GOT3 (cell line): ENCODE results near the gene MAP6.
"Not testable (repeated sequence)": the region's sequence is repeated elsewhere in the genome, so short reads cannot be mapped to it uniquely, and the experiment has no call there.

Experiments used
- DNase-seq: peaks from one replicate; lab custom pipeline; 2025; ENCODE audit warnings: mixed read lengths; lab: John Stamatoyannopoulos, UW

The MAP6 gene

DNA sequence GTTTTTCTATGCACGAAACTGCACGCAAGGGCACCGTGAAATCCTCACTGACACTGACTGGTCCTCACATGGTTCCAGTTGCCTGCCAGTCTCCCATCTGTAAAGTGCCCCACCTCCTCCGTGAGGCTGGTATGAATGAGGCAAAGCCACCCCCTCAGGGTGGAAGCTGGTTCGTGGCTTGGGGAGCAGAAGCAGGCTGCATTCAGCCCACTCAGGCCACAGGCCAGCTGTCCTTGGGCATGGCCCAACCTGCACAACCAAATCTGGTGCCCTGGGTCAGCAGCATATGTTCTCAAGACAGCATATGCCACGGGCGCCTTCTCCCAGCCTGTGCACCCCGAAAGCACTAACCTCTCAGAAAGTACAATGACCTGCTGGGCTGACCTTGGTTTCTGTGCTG is 77.5 kb downstream of the MAP6 start:
- no peak for DNase-seq

DNA sequence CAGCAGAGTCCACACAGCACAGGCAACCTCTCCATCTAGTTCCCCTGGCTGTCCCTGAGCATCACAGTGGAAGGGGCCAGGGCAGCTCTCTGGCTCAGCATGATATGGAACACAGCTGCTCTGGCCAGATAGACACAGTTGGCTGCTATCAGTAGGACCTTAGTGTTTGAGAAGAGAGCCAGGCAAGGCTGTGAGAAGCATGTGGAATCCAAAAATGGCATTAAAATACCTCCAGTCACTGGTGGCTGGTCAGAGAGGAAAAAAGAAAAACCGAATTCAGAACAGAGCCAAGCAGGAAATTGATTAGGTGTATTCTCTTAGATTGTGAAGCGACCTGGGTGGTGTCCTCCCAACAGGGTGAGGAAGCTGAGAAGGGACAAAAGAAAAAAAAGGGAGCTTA is 78.9 kb downstream of the MAP6 start:
- DNase-seq: no peak

DNA sequence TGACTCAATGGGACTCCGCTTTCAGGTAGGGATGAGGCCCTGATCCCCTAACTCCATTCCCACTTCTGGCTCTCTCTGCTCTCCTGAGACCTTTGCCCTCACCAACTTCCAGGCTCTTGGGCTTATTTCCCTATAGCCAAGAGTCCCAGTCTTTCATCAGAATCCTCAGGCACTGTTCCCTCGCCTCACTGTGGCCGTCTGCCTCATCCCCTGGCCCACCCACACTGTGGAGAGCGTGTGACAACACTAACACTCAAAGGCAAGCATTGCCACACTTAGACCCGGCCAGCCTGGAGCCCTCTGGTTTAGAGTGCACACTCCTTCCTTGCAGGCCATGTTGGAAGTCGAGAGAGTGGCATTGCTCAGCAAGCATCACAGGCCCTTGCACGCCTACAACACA is 79.8 kb downstream of the MAP6 start:
- DNase-seq: no peak

DNA sequence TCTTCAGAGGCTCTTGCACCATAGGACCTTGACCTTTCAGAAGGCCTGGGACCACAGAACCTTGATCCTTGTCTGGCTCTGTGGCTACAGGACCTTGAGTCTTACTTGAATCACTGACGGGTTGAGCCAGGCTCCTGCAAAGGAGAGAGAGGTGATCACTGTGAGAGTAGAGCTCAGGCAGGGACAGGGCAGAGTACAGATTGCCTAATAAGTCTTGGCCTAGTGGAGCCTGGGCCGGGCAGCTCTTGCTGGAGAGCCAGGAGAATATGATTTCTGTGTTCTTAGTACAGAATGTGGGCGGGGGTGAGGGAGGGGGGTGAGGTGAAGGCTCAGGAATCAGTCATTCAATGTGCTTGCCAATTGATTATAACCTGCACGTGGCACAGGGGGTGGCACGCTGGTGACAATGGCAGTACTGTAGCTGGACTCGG is 80.8 kb downstream of the MAP6 start:
- no peak for DNase-seq

DNA sequence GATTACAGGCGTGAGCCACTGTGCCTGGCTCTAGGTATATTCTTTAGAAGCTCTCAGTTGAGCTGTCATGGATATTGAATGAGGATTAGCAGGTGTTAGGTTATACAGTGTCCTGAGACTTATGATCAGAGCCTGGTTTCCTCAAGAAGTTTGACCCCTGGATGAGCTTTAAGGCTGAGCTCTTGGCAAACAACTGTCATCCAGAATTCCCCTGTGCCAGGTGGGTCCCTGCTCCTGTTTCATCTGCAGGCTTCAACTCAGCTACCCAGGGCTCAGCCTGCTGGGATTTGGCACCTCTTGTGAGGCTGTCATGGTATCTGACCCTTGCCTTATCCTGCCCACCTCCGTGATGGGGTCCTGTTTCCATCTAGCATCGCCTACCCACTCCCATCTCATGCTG is 82.4 kb downstream of the MAP6 start:
- DNase-seq: no peak

DNA sequence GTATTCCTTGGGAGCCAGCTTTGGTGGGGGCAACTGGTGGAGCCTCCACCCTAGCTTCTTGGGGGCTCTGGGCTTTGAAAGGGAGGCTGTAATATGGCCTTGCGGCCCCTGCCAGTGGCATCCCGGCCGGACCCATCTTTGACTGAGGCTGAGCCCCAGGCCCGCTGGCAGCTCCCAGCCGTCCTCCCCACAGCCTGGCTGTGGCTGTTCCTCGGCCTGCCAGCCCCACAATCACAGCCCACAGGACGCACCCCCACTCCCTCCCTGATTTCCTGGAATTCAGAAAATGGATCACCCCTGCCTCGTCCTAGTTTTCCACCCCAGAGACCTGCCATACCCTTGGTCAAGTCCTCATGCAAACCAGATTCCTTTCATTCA is 83.6 kb downstream of the MAP6 start:
- DNase-seq: no peak

DNA sequence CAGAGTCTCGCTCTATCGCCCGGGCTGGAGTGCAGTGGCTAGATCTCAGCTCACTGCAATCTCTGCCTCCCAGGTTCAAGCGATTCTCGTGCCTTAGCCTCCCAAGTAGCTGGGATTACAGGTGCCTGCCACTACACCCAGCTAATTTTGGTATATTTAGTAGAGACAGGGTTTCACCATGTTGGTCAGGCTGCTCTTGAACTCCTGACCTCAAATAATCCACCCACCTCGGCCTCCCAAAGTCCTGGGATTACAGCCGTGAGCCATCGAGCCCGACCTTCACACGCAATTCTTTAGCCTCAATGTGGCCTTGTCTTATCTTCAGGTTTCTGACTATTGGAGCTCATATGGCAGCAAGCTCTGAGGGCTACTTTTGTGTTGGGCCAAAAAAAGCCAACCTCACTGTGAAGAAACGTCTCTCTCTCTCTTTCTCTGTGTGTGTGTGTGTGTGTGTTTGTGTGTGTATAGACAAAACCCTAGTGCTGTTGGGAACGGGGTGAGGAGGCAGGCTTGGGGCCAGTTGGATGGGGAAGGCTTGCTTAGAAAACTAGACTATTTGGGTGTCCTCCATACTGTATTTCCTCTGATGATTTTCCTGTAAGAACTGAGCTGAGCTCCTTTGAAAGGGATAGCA is 84.1 kb downstream of the MAP6 start:
- DNase-seq: not testable (repeated sequence)

DNA sequence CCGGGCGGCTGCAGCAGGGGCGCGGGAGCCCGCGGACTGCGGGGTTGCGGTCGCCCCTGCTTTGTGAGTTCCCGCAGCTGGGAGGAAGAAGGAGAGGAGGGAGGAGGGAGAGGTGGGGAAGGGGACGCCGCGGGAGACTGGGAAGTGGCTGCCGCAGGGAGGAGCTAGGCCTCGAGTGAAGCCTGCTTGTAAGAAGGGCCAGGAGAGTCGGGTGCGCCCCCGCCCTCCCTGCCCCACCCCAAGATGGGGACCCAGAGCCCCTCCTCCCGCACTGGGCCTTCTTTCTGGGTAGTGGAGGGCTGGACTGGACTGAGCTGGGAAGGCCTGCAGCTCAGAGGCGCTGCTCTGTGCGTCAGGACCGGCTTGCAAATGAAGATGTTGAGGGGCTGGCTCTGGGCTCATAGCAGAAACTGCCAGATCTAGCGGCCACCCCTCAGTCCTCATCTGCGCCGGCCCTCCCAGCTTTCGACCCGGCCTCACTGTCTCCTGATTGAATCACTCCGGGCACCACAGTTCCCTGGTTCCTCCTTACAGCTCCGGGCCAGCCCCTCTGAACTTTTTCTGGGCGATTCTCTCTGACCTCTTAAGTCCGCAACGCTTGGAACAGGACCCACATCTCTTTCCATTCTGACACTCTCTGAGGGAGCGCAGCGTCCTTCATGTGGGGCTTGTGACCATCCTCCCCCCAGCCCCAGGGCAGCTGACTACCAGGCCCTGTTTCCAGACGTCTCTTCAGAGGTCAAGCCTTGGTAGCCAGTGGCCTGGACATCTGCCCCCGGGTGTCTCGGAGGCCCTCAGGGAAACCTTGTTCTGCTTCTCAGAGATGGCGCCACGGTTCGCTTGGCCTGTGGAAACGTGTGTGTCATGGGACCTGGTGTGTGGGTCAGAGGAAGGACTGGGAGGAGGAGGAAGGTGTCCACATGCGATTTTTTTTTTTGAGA is 84.8 kb downstream of the MAP6 start:
- DNase-seq: no peak

DNA sequence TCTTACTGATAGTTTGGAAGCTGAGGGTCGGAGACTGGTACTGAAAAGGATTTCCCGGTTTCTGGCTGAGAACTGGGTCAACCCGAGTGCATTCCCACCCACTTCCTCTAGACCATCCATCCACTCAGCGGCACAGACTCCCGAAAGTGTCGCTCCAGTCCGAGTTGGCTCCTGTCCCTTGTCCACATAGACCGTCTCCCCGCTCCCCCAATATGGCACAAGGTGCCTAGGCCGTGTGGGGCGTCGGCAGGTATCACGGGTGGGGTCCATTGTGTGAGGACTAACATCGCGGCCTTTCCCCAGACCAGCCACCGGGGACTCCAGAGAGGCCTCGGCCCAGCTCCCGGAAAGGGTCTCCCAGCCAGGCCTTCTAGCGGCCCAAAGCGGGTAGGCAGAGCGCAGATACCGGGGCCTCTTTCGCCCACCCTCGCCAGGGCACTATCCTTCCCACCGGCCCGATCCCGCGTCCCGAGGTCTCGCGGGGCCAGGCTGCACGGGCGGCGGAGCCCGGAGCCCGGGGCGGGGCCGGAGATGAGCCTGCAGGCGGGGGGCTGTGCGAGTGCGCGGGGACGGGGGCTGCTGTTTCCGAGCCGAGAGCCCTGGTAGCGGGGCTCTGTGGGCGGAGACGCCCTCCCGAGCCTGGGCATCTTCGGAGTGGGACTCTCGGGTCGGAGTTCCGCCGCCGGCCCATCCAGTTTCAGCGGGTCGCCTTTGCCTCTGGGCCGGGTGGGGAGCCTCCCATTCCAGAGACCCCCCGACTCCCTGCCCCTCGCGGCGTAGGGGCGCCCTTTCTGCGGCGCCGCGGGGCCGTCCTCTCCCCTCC is 85.7 kb downstream of the MAP6 start:
- no peak for DNase-seq

DNA sequence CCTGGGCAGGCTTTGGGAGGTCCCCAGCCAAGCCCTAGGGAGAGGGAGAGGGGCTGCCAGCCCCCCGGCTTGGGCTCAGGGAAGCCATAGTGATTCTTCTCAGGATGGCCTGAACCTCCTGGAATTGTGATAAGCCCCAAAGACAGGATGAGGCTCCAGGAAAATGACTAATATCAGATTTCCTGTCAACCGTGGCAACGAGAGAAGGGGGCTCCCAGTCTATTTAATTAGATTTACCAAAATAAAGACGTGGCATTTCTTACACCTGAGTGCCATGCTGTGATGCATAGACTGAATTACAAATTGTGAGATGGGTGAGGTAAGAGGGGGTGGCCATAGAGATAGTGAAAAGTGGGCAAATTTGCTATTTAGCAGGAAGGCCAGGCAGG is 86.3 kb downstream of the MAP6 start:
- no peak for DNase-seq

DNA sequence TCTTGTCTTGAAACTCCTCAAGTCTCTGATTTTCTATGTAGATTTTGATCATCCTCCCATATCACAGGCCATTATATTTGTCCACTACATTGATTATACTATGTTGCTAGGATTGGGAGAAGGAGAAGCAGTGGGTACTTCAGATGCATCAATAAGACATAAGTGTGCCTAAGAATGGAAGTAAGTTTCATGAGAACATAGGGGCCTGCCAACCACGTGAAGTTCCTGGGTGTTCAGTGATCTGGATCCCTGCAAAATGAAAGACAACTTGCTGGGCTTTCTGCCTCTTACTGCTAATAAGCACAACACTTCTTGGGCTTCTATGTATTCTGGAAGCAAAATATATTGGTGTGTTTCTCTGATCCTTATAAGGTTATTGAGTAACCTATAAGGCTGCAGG is 89.0 kb downstream of the MAP6 start:
- DNase-seq: no peak

DNA sequence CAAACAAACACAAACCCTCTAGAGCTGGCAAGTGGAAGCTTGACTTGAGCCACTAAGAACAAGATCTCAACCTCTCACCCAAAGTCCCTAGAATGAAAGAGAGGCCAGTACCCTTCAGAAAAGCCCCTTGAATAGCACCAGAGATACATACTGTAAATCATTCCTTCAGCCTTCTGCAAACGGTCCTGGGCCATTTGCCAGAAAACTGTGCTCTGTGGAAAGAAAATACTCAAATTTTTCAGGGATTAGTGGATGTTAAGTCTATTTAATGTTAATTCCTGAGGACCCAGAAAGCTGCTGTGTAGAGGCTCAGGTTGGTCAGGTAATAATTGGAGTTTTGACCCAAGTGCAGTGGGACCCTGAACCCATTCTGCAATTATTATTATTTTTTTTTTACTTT is 89.9 kb downstream of the MAP6 start:
- no peak for DNase-seq

DNA sequence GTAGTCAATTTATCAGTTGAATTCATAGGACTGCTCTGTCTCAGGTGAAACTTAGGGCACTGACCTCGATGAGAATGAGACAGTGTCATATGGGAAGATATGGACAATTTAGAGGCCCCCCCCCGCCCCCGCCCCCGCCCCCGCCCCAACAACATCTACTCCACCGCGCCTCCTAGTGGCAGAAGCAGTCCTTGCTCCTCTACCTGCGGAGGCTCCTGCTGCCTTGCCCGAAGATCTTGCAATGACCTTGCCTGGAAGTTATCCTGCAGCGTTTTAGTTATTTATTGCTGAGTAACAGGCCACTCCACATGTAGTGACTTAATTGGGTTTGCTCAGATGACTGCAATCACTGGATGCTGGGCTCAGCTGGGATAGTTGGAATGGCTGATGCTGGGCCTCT is 91.6 kb downstream of the MAP6 start:
- DNase-seq: no peak

DNA sequence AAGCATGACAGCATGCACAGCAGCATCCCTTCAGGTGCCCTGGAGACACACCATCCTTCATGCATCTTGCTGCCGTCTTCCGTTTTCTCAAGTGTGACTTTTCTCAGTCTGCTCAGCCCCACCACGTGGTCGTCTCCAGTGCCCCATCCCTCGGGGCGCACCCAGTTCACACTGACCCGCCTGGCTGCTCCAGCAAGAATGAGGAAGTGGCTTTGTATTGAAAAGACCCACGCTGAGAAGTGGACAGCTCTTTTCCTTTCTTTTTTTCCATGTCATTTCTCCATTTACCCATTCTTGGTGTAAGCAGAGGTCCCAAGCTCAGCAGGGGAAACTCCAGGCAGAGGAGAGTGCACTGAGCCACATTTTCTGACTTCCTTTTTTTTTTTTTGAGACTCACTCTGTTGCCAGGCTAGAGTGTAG is 92.3 kb downstream of the MAP6 start:
- no peak for DNase-seq

DNA sequence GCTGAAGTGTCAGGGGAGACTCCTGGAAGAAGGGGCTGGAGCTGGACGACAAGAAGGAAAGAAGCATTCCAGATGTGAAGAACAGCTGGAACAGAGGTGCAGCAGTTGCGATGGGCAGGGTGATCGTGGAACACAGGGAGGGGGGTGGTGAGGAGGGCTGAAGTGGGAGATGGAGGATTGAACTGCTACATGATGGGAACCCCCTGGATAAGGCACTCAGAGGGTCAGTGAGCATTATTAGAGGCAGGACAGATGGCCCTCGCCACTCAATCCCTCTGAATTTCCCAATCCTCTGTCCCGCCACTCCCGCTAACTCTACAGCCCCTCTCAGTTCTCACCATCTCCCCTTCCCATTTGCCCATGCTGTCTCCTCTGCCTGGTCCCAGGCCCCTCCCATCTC is 92.8 kb downstream of the MAP6 start:
- DNase-seq: no peak

DNA sequence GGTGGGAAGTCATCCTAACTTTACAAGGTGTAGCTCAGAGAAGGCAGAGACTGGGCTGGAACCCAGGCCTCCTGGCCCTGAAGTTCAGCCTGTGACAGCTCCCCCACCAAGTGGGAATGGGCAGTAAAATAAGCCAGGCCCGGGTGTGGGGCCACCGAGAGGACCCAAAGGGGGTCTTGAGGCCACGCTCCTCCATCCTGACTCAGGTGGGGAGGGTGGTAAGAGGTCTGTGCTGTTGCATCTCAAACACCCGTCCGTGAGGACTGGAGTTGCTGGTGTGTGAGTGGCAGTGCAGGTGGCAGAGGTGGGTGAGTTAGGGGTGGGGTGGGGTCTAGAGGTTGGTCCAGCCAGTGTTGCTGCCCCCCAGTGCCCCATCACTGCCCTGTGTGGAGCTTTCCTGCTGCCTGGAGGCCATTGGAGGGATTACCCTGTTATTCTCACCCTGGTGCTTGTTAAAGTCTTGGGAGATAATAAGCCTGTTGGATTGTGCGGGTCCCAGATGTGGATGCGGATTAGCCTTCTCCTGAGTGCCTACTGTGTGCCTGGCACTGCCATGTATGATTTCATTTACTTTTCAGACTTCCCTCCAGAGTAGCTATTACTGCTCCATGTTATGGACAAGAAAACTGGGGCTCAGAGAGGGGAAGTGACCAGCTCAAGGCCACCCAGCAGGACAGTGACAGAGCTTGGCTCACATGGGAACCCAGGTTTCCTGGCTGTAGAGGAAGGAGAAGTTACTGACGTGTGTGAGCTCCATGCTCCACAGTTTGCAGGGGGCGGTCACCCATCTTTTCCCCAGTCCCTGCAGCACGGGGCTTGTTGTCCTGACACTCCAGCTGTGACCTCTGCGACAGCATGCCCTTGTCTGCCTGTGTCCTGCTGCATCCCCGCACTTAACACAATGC is 93.9 kb downstream of the MAP6 start:
- DNase-seq: no peak

DNA sequence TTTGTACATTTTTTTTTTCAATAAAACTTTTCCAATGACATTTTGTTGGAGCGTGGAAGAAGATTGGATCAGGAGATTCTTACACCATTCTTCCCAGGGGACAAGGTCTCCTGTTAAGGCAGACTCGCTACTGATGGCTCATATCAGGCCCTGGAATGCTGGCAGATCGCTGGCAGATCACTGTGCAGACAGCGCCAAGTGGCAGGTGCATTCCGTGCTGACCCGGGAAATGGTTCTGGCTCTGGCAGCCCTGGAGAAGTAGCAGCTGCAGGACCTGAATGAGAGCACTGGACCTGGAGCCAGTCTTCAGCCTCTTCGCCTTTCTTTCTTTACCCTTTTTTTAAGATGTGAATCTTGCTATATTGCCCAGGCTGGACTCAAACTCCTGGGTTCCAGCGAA is 96.1 kb downstream of the MAP6 start:
- DNase-seq: no peak

DNA sequence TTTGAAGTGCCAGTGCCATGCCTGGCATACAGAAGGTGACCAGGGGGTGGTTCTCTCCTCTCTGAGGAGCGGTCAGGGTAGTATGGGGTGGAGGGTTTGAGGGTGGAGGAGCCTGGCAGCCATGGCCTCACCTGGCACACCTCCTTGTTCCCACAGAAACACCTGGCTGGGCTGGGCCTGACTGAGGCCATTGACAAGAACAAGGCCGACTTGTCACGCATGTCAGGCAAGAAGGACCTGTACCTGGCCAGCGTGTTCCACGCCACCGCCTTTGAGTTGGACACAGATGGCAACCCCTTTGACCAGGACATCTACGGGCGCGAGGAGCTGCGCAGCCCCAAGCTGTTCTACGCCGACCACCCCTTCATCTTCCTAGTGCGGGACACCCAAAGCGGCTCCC is 97.2 kb downstream of the MAP6 start:
- DNase-seq: no peak

DNA sequence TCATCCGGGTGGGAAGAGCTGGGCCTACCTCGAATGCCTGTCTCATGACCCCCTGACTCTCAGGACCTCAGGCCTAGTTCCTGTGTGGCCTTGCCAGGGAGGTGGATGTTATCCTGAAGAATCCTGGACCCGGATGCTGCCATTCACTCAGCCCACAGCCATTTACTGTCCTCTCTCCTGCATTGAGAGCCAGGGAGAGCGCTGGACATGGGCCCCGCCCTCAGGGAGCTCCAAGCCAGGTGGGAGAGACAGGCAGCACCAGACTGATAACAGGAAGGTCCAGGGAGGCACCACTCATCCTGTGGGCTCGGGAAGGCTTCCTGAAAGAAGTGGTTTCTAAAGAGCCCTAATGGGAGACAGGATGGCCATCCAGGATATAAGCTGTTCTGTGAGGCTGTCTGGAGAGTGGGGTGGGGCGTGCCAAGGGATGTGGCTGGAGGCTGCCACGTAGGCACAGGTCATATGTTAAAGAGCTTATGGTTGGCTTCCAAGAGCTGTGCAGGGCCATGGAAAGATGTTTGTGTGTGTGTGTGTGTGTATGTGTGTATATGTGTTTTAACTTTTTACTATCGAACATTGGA is 98.2 kb downstream of the MAP6 start:
- no peak for DNase-seq

DNA sequence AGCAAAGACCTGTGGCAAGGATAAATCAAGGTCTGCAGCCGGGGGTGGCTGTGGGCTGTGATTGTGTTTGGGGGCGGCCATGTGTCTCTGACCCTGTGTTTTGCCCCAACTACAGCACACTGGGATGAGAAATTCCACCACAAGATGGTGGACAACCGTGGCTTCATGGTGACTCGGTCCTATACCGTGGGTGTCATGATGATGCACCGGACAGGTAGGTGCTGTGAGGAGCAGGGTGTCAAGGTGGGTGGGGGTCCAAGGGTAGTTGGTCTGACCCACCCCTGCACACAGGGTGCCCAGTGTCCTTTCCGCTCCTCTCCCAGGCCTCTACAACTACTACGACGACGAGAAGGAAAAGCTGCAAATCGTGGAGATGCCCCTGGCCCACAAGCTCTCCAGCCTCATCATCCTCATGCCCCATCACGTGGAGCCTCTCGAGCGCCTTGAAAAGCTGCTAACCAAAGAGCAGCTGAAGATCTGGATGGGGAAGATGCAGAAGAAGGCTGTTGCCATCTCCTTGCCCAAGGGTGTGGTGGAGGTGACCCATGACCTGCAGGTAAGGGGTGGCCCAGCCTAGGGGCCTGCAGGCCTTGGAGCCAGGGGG is 100.1 kb downstream of the MAP6 start:
- no peak for DNase-seq

DNA sequence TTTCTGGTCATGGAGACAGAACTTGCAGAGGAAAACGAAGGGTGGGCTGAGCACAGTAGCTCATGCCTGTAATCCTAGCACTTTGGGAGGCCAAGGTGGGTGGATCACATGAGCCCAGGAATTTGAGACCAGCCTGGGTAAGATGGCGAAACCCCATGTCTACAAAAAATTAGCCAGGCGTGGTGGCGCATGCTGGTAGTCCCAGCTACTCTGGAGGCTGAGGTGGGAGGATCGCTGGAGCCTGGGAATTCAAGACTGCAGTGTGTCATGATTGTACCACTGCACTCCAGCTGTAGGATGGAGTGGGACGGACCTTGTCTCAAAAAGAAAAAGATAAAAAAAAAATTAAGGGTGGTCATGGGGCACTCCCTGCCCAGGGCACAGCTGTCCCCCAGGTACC is 100.9 kb downstream of the MAP6 start:
- DNase-seq: no peak
